GM12872 (cell line): Measurements from ENCODE around the gene GARIN1A.

Experiments used
- CTCF ChIP-seq: IDR thresholded peaks from 3 replicates; pipeline ENCODE4 v1.5.1; 2011; ENCODE audit warnings: low read depth, mild to moderate bottlenecking, low read length, moderate library complexity; ENCODE audit not compliant: insufficient read depth

The GARIN1A gene

GRCh38 chr7:128692623-128693270 is 20.7 kb downstream of the GARIN1A start:
- no peak for TF ChIP-seq CTCF

- no peak for TF ChIP-seq CTCF
These were observed 21.4 kb downstream of the GARIN1A start for GRCh38 chr7:128693373-128694015.

- no peak for TF ChIP-seq CTCF
These were observed 22.6 kb downstream of the GARIN1A start for GRCh38 chr7:128694738-128695137.

GRCh38 chr7:128697302-128697905 is 25.3 kb downstream of the GARIN1A start:
- peak; percentile 38 for TF ChIP-seq CTCF

GRCh38 chr7:128699196-128699712 is 27.2 kb downstream of the GARIN1A start:
- TF ChIP-seq CTCF: no peak

- TF ChIP-seq CTCF: no peak
These were observed 27.8 kb downstream of the GARIN1A start for GRCh38 chr7:128699895-128700294.

- TF ChIP-seq CTCF: no peak
These were observed 29.1 kb downstream of the GARIN1A start for GRCh38 chr7:128701062-128701785.
